OCI-LY7 (cell line): ENCODE data around the gene PEX11G. TPM values are rescaled to one million over a fixed set of nuclear protein-coding genes. Genes with fewer than 3 reads are reported as not detected.

Experiments
- BruUV-seq: library from RNA; stranded (reverse); fragments of 400-500 nt; replicated peaks from 2 replicates; lab custom pipeline; 2021; lab: Mats Ljungman, UMichigan
- CTCF ChIA-PET: fragments of 300-600 bp; sonication (Branson Sonifier 250); formaldehyde crosslinking; loops from one replicate; lab custom pipeline; 2022; ENCODE audit warnings: antibody characterized with exemption; ENCODE audit not compliant: unreplicated experiment; lab: Charles Lee
- POLR2A ChIA-PET: fragments of 300-600 bp; sonication (Branson Sonifier 250); formaldehyde crosslinking; loops from one replicate; lab custom pipeline; 2022; ENCODE audit warnings: antibody characterized with exemption; lab: Charles Lee
- DNase-seq: peaks from one replicate; pipeline ENCODE4 v3.0.0-alpha.2; 2015; ENCODE audit warnings: low spot score
- H2AFZ ChIP-seq: fragments of 200-600 bp; sonication (generic), shearing (Covaris generic); 2 replicates; pipeline ENCODE4 v1.6.1; 2014; ENCODE audit warnings: mild to moderate bottlenecking, antibody characterized with exemption, low read length, moderate library complexity
- H3K27ac ChIP-seq: fragments of 200-600 bp; sonication (generic); 2 replicates; pipeline ENCODE4 v1.5.1; 2014; ENCODE audit warnings: mixed run types, low read depth, mild to moderate bottlenecking, moderate library complexity, low read length, inconsistent platforms; ENCODE audit not compliant: poor library complexity, severe bottlenecking
- H3K36me3 ChIP-seq: fragments of 200-600 bp; sonication (generic); 2 replicates; pipeline ENCODE4 v1.6.1; 2014; ENCODE audit warnings: mild to moderate bottlenecking, antibody characterized with exemption, low read length, moderate library complexity, mixed read lengths; ENCODE audit not compliant: insufficient read depth
- H3K4me1 ChIP-seq: fragments of 200-600 bp; sonication (generic); 2 replicates; pipeline ENCODE4 v1.5.1; 2014; ENCODE audit warnings: mild to moderate bottlenecking, low read length; ENCODE audit not compliant: insufficient read depth, poor library complexity, severe bottlenecking
- H3K4me2 ChIP-seq: fragments of 200-600 bp; sonication (generic); 2 replicates; pipeline ENCODE4 v1.6.1; 2014; ENCODE audit warnings: mild to moderate bottlenecking, low read length
- H3K4me3 ChIP-seq: fragments of 200-600 bp; sonication (generic); 2 replicates; pipeline ENCODE4 v1.5.1; 2014; ENCODE audit warnings: mild to moderate bottlenecking, low read depth, low read length; ENCODE audit not compliant: poor library complexity, severe bottlenecking
- H3K79me2 ChIP-seq: fragments of 200-600 bp; sonication (generic); 2 replicates; pipeline ENCODE4 v1.6.1; 2016; ENCODE audit warnings: low read depth, mild to moderate bottlenecking, low read length, moderate library complexity, mixed read lengths; ENCODE audit not compliant: insufficient read depth
- H3K9me2 ChIP-seq: fragments of 200-600 bp; sonication (generic); 2 replicates; pipeline ENCODE4 v1.6.1; 2016; ENCODE audit warnings: mild to moderate bottlenecking, low read length, mixed read lengths; ENCODE audit not compliant: insufficient read depth
- H3K9me3 ChIP-seq: fragments of 200-600 bp; sonication (generic); 2 replicates; pipeline ENCODE4 v1.6.1; 2014; ENCODE audit warnings: mild to moderate bottlenecking, mixed run types, low read length, mixed read lengths
- H4K20me1 ChIP-seq: fragments of 200-600 bp; sonication (generic); 2 replicates; pipeline ENCODE4 v1.6.1; 2014; ENCODE audit warnings: mild to moderate bottlenecking, antibody characterized with exemption, low read length, moderate library complexity, mixed read lengths; ENCODE audit not compliant: insufficient read depth
- EZH2phosphoT487 ChIP-seq: fragments of 200-600 bp; sonication (generic); IDR thresholded peaks from 2 replicates; pipeline ENCODE4 v1.6.1; 2018; ENCODE audit warnings: low read depth, borderline replicate concordance, mild to moderate bottlenecking, mixed run types, antibody characterized with exemption, low read length, moderate library complexity, mixed read lengths
- intact Hi-C: fragments of 100-400 bp; cut with micrococcal nuclease; formaldehyde crosslinking; loops from one replicate; pipeline ENCODE4 v1.10.0; 2022; ENCODE audit not compliant: unreplicated experiment
- total RNA-seq, 2 experiments: library from RNA; depleted of rRNA in 1 of 2; stranded (reverse); fragments of >200 nt in 1 of 2; shearing (Covaris generic) in 1 of 2; gene quantifications; 2 replicates each; pipeline ENCODE4 v1.2.3, GENCODE V29; 2014 to 2022
- TF ChIP-seq, protein P1 (sequence below): fragments of 200-600 bp; sonication (generic); conservative IDR thresholded peaks from 2 replicates; pipeline ENCODE4 v1.5.1; 2014; ENCODE audit warnings: mild to moderate bottlenecking, antibody characterized with exemption, low read length, moderate library complexity, mixed read lengths

Gene PEX11G
- total RNA-seq, 2 experiments from 2014 or later: not detected

DNA sequence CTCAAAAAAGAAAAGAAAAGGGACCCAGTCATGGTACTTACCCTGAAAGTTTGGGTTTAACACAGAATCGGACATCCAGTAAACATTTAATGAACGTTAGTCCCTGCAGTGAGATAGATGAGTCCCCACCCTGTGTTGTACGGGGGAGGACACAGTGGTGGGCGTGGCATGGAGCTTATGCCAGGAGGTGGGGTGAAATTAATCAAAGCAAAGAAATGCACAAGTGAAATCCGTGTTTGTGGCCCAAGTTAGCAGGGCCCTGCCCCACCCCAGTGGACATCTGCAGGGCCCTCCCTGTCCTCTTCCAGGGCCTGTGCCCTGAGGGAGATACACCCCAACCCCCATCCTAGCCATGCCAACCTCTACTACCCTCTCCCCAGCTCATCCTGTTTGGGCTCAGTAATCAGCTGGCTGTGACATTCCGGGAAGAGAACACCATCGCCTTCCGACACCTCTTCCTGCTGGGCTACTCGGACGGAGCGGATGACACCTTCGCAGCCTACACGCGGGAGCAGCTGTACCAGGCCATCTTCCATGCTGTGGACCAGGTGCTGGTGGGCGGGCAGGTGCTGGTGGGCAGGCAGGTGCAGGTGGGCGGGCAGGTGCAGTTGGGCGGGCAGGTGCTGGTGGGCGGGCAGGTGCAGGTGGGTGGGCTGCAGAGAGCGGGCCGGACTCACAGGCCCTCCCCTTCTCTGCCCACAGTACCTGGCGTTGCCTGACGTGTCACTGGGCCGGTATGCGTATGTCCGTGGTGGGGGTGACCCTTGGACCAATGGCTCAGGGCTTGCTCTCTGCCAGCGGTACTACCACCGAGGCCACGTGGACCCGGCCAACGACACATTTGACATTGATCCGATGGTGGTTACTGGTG, 37.5 kb upstream of the PEX11G start:
- H3K4me1 ChIP-seq: peaks cover 14% of the 10 kb centered on the region
- H2AFZ ChIP-seq: no peak overlapping the region
- no peaks in the 10 kb centered on the region for H3K9me3 ChIP-seq
- no peak overlapping the region for H3K4me3 ChIP-seq
- H3K36me3 ChIP-seq: 0 out of 2 replicates have a peak, but pooled peaks cover 10% of the 10 kb centered on the region
- BruUV-seq: no TSS peak
- H3K79me2 ChIP-seq: no peaks in the 10 kb centered on the region
- TF ChIP-seq, protein P1, sequence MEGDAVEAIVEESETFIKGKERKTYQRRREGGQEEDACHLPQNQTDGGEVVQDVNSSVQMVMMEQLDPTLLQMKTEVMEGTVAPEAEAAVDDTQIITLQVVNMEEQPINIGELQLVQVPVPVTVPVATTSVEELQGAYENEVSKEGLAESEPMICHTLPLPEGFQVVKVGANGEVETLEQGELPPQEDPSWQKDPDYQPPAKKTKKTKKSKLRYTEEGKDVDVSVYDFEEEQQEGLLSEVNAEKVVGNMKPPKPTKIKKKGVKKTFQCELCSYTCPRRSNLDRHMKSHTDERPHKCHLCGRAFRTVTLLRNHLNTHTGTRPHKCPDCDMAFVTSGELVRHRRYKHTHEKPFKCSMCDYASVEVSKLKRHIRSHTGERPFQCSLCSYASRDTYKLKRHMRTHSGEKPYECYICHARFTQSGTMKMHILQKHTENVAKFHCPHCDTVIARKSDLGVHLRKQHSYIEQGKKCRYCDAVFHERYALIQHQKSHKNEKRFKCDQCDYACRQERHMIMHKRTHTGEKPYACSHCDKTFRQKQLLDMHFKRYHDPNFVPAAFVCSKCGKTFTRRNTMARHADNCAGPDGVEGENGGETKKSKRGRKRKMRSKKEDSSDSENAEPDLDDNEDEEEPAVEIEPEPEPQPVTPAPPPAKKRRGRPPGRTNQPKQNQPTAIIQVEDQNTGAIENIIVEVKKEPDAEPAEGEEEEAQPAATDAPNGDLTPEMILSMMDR: no peak
- ChIA-PET POLR2A (no interaction called here), CTCF (no interaction called here)
- H3K9me2 ChIP-seq: no peaks in the 10 kb centered on the region
- H4K20me1 ChIP-seq: no peaks in the 10 kb centered on the region
- no peak overlapping the region for H3K27ac ChIP-seq
- no peak overlapping the region for H3K4me2 ChIP-seq
- no peak for DNase-seq
- intact Hi-C loops: no loop called here

DNA sequence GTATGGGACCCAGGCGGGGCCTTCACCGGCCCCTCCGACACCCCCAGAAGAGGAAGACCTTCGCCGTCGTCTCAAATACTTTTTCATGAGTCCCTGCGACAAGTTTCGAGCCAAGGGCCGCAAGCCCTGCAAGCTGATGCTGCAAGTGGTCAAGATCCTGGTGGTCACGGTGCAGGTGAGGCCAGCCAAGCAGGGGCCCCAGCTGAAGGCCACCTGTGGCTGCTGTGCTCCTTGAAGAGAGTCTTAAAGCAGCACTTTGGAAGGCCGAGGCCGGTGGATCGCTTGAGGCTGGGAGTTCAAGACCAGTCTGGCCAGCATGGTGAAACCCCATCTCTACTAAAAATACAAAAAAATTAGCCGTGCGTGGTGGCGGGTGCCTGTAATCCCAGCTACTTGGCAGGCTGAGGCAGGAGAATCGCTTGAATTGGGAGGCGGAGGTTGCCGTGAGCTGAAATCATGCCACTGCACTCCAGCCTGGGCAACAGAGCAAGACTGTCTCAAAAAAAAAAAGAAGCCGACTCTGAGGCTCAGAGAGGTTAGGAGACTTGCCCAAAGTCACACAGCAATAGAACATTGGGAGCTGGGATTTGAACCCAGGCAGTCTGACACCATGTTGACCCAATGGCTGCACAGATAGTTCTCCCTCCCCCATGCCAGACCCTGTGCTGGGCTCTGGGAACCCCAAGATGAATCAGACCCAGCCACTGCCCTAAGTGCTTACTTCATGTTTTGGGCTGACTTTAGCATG, 36.3 kb upstream of the PEX11G start:
- H3K9me2 ChIP-seq: no peaks in the 10 kb centered on the region
- no peak overlapping the region for H3K27ac ChIP-seq
- no peak for TF ChIP-seq EZH2phosphoT487
- TF ChIP-seq, protein P1: no peak
- H3K79me2 ChIP-seq: no peaks in the 10 kb centered on the region
- peaks cover 14% of the 10 kb centered on the region for H3K4me1 ChIP-seq
- DNase-seq: no peak
- POLR2A ChIA-PET: no interaction called here
- CTCF ChIA-PET: no interaction called here
- H3K9me3 ChIP-seq: no peaks in the 10 kb centered on the region
- 0 out of 2 replicates have a peak, but pooled peaks cover 6% of the 10 kb centered on the region for H3K36me3 ChIP-seq
- no peak overlapping the region for H3K4me2 ChIP-seq
- intact Hi-C loops: no loop called here
- BruUV-seq: no TSS peak
- no peak overlapping the region for H3K4me3 ChIP-seq
- H2AFZ ChIP-seq: no peak overlapping the region
- H4K20me1 ChIP-seq: no peaks in the 10 kb centered on the region
